Ishikawa (cell line): ENCODE results near the gene VTCN1.

Source experiments
- EP300 ChIP-seq: IDR thresholded peaks from 2 replicates; pipeline ENCODE4 v1.6.1; 2012; ENCODE audit warnings: borderline replicate concordance
- REST ChIP-seq: IDR thresholded peaks from 2 replicates; pipeline ENCODE4 v1.6.1; 2012; ENCODE audit warnings: low read depth, mild to moderate bottlenecking
- TAF1 ChIP-seq: IDR thresholded peaks from 2 replicates; pipeline ENCODE4 v1.6.1; 2012; ENCODE audit warnings: low read depth, mild to moderate bottlenecking
- YY1 ChIP-seq: IDR thresholded peaks from 2 replicates; pipeline ENCODE4 v1.6.1; 2012; ENCODE audit warnings: low read depth

- TF ChIP-seq REST (no peak), YY1 (no peak), TAF1 (no peak), EP300 (no peak)
Observed at GRCh38 chr1:117106478-117106877, 104.2 kb downstream of the VTCN1 start.
